Left kidney (tissue), 2 donors: ENCODE results near the gene ASB12. TPM values are rescaled to one million over a fixed set of nuclear protein-coding genes. Genes with fewer than 3 reads are reported as not detected.

Experiments used
- DNase-seq: peaks from one replicate; pipeline ENCODE4 v3.0.0-alpha.2; 2013
- polyA plus RNA-seq: library from polyadenylated mRNA; unstranded; fragments of 120-200 nt; gene quantifications from one replicate; pipeline ENCODE4 v1.2.1, GENCODE V29; 2013; ENCODE audit not compliant: insufficient read length

ASB12 gene
- polyA plus RNA-seq, 1 donor: 0.53 TPM

GRCh38 chrX:64186974-64187761, 43.2 kb downstream of the ASB12 start:
- no peak for DNase-seq

- DNase-seq: no peak
Measured at GRCh38 chrX:64184396-64184795, 46.0 kb downstream of the ASB12 start.

DNA sequence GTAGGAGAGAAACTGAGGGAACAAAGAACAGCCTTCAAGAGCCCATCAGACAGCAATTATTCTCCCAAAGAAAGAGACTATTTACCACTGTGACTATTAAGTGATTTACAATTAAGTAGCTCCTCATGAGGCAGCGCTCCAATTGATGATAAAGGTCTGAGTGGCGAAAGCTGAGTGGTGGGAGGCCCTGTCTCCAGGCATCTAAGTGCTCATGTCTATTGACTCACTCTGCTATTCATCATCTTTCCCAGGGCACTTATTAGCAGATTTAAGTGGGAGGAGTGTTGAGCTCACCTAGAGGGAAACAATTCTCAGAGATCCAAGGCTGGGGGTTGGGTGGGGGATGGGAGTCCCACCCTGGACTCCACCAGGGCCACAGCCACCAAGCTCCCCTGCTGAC, 48.2 kb downstream of the ASB12 start:
- no peak for DNase-seq

- DNase-seq: no peak
Measured at GRCh38 chrX:64176876-64177275, 53.5 kb downstream of the ASB12 start.

Other genes starting within 250 kb of the ASB12 start
- gene AMER1, start 24.9 kb downstream of the ASB12 start, polyA plus RNA-seq: 8.5 TPM
- gene MTMR8, start 164.8 kb upstream of the ASB12 start, polyA plus RNA-seq: 2.0 TPM